ENCODE data around the gene RPS29.
"Not testable (repeated sequence)": the region's sequence is repeated elsewhere in the genome, so short reads cannot be mapped to it uniquely, and the experiment has no call there.

The RPS29 gene

GRCh38 chr14:49585803-49586672, at the start of gene RPS29:
Gene RPS29, minus strand, starts transcription at chr14:49586380. Its CDS starts 34 bp downstream, at chr14:49586346.
- peak; percentile 99 for DNase-seq

- DNase-seq: peak; percentile 76 to 82
These were observed 48.6 kb upstream of the RPS29 start, which contains the start of gene DNAAF2 for GRCh38 chr14:49634547-49635334. Gene DNAAF2, minus strand, starts transcription at chr14:49635244. Its CDS starts 95 bp downstream, at chr14:49635149.

- DNase-seq: peak; percentile 95
These were observed 47.7 kb upstream of the RPS29 start for GRCh38 chr14:49633640-49634546.

DNA sequence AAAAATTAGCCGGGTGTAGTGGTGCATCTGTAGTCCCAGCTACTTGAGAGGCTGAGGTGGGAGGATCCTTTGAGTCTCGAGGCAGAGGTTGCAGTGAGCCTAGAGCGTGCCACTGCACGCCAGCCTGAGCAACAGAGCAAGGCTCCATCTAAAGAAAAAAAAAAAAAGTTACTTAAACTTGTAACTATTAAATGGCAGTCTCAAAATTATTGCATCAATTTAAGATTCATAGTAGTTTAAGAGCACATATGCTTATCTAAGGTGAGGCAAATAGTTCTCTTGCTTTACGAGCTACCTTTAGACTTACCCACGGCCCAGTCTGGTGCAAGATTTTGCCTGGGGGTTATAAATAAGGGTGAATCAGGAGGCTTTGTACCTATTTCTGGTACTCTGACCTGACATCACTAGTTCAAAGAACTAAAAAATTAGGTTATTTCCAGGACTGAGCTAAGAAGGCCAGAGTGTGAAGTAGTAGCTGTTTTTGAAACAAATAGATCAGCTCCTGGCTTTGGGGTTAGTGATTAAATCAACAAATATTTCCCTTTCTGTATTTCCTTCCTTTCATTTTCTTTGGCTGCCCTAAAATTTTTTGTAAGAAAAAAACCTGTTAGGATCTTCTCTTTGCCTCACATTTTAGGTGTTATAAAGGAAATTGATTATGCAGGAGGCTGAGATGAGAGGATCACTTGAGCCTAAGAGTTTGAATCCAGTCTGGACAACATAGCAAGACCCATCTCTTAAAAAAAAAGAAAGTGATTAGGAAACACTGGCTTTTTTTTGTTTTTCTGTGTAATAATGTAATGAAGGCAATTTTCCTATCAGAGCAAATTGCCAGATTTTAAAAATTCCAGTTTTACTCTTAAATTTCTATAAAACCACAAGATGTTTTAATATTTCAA, 38.0 kb upstream of the RPS29 start:
- peak in 1 of 2 donors; percentile 77 for DNase-seq

DNA sequence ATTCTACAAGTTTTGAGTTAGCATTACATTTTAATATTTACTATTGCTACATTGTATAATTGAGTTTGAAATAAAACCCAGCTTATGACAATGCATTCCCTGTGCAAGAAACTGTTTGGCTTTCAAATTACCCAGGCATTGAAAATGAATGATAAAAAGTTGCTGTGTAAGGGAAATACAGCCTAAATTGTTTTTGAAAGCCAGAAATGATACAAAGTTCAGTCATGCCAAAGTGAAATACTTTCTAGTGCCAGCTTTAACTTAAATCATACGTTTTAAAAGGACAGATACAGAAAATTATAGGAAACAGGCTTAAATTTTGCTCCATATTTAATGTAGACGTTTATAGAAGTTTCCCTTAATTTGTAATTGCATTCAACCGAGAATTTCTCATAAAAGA, 37.2 kb upstream of the RPS29 start:
- no peak for DNase-seq

- no peak for DNase-seq
These were observed 35.9 kb upstream of the RPS29 start for GRCh38 chr14:49622022-49622607.

DNA sequence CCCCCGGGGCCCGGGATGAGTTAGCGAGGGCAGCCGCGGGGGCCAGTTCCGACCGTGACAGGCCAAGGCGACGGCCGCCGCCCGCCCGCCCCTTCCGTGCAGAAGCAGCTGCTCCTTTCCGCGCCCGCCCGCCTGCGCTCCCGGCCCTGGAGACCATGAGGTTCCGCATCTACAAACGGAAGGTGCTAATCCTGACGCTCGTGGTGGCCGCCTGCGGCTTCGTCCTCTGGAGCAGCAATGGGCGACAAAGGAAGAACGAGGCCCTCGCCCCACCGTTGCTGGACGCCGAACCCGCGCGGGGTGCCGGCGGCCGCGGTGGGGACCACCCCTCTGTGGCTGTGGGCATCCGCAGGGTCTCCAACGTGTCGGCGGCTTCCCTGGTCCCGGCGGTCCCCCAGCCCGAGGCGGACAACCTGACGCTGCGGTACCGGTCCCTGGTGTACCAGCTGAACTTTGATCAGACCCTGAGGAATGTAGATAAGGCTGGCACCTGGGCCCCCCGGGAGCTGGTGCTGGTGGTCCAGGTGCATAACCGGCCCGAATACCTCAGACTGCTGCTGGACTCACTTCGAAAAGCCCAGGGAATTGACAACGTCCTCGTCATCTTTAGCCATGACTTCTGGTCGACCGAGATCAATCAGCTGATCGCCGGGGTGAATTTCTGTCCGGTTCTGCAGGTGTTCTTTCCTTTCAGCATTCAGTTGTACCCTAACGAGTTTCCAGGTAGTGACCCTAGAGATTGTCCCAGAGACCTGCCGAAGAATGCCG, 35.1 kb upstream of the RPS29 start:
- DNase-seq: peak in 1 of 2 donors; percentile 74

DNA sequence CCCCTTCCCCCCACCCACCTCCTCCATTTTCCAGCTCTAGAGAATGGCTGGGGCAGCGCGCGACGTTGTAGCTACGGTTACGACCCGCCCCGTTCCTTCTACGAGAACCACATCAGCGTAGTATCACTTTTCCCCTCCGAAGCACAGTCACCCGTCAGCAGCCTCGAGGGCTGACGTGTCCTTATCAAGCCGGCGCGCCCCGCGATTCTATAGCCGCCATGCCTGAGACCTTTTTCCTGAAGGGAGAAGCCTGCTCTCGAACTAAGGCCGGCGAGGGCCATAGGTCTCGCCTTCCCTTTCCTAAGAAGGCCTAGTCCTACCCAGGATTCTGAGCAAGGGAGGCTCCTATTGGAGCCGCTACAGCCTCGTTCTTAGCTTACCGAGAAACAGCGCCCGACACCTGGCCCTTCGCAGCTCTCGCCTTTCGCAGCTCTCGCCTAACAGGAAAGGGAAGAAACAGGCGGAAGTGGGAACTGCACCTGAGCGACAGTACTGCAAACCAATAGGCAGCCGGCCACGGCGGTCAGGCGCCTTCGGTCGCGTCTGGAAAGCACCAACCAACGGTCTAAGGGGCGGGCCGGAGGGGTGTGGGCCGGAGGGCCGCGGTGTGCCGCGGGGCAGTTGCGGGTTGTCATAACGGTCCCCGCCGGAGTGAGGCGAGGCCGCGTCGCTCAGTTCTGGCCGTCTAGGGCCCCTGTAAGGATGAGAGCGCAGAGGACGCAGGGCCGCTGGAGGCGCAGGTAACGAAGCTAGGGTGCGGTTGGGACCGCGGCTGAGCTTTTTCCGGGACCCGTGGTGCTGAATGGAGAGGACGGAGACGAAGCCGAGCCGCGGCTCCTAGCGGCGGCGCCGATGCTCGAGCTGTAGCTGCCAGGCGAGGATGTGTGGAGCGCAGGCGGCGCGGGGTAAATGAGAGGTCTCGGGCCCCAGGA, 34.3 kb upstream of the RPS29 start, which contains the start of the genes MGAT2 and RPL36AL:
Gene MGAT2, plus strand, starts transcription at position 618 of the 932 bp plus-strand sequence. CDS start 470 bp downstream, outside the sequence.
Gene RPL36AL, minus strand, starts transcription at position 445 of the 932 bp plus-strand sequence. CDS start 1,522 bp downstream, outside the sequence.
- DNase-seq: peak; percentile 95 to 96

GRCh38 chr14:49619730-49620129, 33.5 kb upstream of the RPS29 start:
- no peak for DNase-seq

GRCh38 chr14:49619273-49619672, 33.1 kb upstream of the RPS29 start:
- DNase-seq: not testable (repeated sequence)

DNA sequence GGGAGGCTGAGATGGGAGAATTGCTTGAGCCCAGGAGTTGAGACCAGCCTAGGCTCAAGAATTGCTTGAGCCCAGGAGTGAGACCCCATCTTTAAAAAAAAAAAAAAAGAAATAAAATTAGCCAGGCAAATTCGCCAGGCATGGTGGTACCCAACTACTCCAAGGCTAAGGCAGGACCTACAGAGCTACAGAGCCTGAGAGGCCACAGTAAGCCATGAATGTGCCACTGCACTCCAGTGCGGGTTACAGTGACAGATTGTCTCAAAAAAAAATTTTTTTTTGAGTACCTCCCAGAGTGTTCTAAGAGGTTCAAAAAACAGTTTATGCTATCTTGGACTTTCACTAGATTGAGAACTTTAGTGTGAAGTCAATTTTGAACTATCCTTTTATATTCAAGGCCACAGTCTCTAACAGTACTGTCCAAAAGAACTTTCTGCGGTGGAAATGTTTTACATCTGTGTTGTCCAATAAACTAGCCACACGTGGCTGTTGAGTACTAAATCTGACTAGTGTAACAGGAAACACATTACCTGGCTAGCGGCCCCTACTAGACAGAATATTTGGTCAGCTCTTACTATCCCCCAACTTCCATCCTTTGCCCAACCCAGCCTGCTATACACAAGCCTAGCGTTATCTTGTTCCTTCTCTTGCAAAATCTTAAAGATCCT, 31.8 kb upstream of the RPS29 start:
- no peak for DNase-seq

- DNase-seq: no peak
These were observed 29.6 kb upstream of the RPS29 start for GRCh38 chr14:49615776-49616175.

GRCh38 chr14:49614196-49614595, 28.0 kb upstream of the RPS29 start:
- DNase-seq: no peak

DNA sequence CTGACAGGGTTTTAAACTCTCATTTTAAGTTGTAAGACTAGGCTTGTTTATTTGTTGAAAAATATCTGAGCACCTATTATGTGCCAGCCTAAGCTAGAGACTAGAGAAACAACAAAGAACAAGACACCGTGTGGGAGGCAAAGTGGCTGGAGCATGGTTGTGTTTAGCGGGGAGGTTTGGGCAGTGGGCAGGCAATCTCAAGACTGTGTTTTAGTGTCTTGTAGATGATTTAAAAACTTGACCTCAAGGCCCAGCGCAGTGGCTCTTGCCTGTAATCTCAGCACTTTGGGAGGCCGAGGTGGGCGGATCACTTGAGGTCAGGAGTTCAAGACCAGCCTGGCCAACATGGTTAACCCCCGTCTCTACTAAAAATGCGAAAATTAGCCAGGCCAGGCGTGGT, 26.5 kb upstream of the RPS29 start:
- DNase-seq: no peak

DNA sequence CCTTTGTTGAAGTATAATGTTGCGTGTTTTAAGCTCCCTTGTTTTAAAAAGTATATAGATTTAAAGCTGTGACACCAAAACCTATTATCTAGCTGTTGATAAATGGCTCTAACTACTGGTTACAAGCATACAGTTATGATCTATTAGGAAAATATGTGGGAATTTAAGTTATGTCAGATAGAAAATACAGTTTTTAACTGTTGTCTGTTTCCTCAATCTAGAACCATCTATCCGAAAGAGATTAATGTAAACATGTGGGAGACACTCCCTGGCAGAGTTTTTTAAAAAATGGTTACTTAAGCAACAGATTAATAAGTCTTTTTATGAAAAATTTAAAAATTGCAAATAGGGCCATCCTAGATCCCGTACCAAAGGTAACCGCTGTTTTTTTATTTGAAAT, 26.1 kb upstream of the RPS29 start:
- DNase-seq: no peak

DNA sequence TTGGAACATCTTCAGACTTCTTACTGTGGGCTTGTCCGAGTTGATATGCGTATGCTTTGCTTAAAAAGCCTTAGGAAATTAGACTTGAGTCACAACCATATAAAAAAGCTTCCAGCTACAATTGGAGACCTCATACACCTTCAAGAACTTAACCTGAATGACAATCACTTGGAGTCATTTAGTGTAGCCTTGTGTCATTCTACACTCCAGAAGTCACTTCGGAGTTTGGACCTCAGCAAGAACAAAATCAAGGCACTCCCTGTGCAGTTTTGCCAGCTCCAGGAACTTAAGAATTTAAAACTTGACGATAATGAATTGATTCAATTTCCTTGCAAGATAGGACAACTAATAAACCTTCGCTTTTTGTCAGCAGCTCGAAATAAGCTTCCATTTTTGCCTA, 21.4 kb upstream of the RPS29 start:
- no peak for DNase-seq

- DNase-seq: peak; percentile 85 to 88
These were observed 12.5 kb upstream of the RPS29 start, which contains the start of gene LRR1 for GRCh38 chr14:49598485-49599300. Gene LRR1, plus strand, starts transcription at chr14:49598940. Its CDS starts 81 bp downstream, at chr14:49599021.

Measured in CD4-positive, alpha-beta T cell treated with Interleukin-4 for 1 hour (primary cell).